Hematopoietic multipotent progenitor cell treated with erythropoietin and hydrocortisone succinate and interleukin-3 and kit ligand, for 15 days (in vitro differentiated cells): Measurements from ENCODE around the gene INPP4A.

Source experiments
- DNase-seq: peaks from one replicate; pipeline ENCODE4 v3.0.0-alpha.2; 2015; ENCODE audit warnings: low spot score

INPP4A gene

GRCh38 chr2:98564541-98565132 is 120.0 kb downstream of the INPP4A start:
- DNase-seq: no peak

GRCh38 chr2:98565286-98565860 is 120.7 kb downstream of the INPP4A start:
- no peak for DNase-seq

GRCh38 chr2:98565941-98566340 is 121.3 kb downstream of the INPP4A start:
- no peak for DNase-seq

- DNase-seq: no peak
These were observed 123.7 kb downstream of the INPP4A start for GRCh38 chr2:98568161-98568956.

- DNase-seq: peak; percentile 66
These were observed 124.6 kb downstream of the INPP4A start for GRCh38 chr2:98569197-98569793.

GRCh38 chr2:98569915-98570314 is 125.3 kb downstream of the INPP4A start:
- DNase-seq: no peak

- DNase-seq: no peak
These were observed 125.7 kb downstream of the INPP4A start for GRCh38 chr2:98570356-98570755.

- no peak for DNase-seq
These were observed 126.6 kb downstream of the INPP4A start for GRCh38 chr2:98571121-98571701.

- no peak for DNase-seq
These were observed 127.1 kb downstream of the INPP4A start for GRCh38 chr2:98571796-98572195.

GRCh38 chr2:98572211-98572610 is 127.6 kb downstream of the INPP4A start:
- no peak for DNase-seq

- DNase-seq: no peak
These were observed 128.0 kb downstream of the INPP4A start for GRCh38 chr2:98572676-98573075.

- DNase-seq: no peak
These were observed 128.8 kb downstream of the INPP4A start for GRCh38 chr2:98573426-98573825.

GRCh38 chr2:98576666-98577312 is 132.1 kb downstream of the INPP4A start:
- DNase-seq: no peak

- no peak for DNase-seq
These were observed 132.7 kb downstream of the INPP4A start for GRCh38 chr2:98577313-98577712.

- DNase-seq: no peak
These were observed 133.6 kb downstream of the INPP4A start for GRCh38 chr2:98578231-98578630.

- no peak for DNase-seq
These were observed 135.3 kb downstream of the INPP4A start for GRCh38 chr2:98579926-98580325.

GRCh38 chr2:98580656-98581284 is 136.1 kb downstream of the INPP4A start:
- DNase-seq: no peak

- DNase-seq: no peak
These were observed 137.9 kb downstream of the INPP4A start for GRCh38 chr2:98582523-98582922.

- DNase-seq: no peak
These were observed 138.6 kb downstream of the INPP4A start for GRCh38 chr2:98583276-98583675.

GRCh38 chr2:98583816-98584618 is 139.4 kb downstream of the INPP4A start:
- DNase-seq: no peak

- no peak for DNase-seq
These were observed 140.7 kb downstream of the INPP4A start for GRCh38 chr2:98585386-98585785.
